Neural cell (in vitro differentiated cells): Measurements from ENCODE around the gene COA6. TPM values are rescaled to one million over a fixed set of nuclear protein-coding genes. Genes with fewer than 3 reads are reported as not detected.

ENCODE experiments used
- H2AFZ ChIP-seq: fragments of 200-600, 300-800 bp; sonication (generic), shearing (Covaris generic); 2 replicates; pipeline ENCODE4 v1.6.0; 2014; ENCODE audit warnings: low read depth, mild to moderate bottlenecking, antibody characterized with exemption, low read length, moderate library complexity
- H3F3A ChIP-seq: fragments of 200-600 bp; shearing (Covaris generic); 2 replicates; pipeline ENCODE4 v1.6.1; 2016; ENCODE audit warnings: mild to moderate bottlenecking, moderate library complexity, mixed read lengths, antibody characterized with exemption, low read length; ENCODE audit not compliant: insufficient read depth, poor library complexity, severe bottlenecking
- H3K27ac ChIP-seq: fragments of 200-600, 300-800 bp; sonication (generic), shearing (Covaris generic); 2 replicates; pipeline ENCODE4 v1.5.1; 2014; ENCODE audit warnings: mild to moderate bottlenecking, low read length, moderate library complexity
- H3K27me3 ChIP-seq: fragments of 300-800, 200-600 bp; sonication (generic), shearing (Covaris generic); 2 replicates; pipeline ENCODE4 v1.6.0; 2014; ENCODE audit warnings: mild to moderate bottlenecking, low read depth, low read length, moderate library complexity; ENCODE audit not compliant: insufficient read depth
- H3K36me3 ChIP-seq: fragments of 300-800, 200-600 bp; sonication (generic), shearing (Covaris generic); 2 replicates; pipeline ENCODE4 v1.5.1; 2014; ENCODE audit warnings: mild to moderate bottlenecking, antibody characterized with exemption, low read length, moderate library complexity; ENCODE audit not compliant: insufficient read depth
- H3K4me2 ChIP-seq: fragments of 300-800, 200-600 bp; sonication (generic), shearing (Covaris generic); 2 replicates; pipeline ENCODE4 v1.6.0; 2014; ENCODE audit warnings: mild to moderate bottlenecking, low read length
- H3K4me3 ChIP-seq: fragments of 300-800, 200-600 bp; sonication (generic), shearing (Covaris generic); 2 replicates; pipeline ENCODE4 v1.5.1; 2014; ENCODE audit warnings: mild to moderate bottlenecking, low read length, moderate library complexity
- H3K79me2 ChIP-seq: fragments of 200-600 bp; shearing (Covaris generic); replicated peaks from 2 replicates; pipeline ENCODE4 v1.6.0; 2014; ENCODE audit warnings: mild to moderate bottlenecking, low read length, moderate library complexity; ENCODE audit not compliant: insufficient read depth
- H3K9ac ChIP-seq: fragments of 300-800, 200-600 bp; sonication (generic), shearing (Covaris generic); 2 replicates; pipeline ENCODE4 v1.6.1; 2016; ENCODE audit warnings: mild to moderate bottlenecking, low read length, mixed read lengths
- H3K9me2 ChIP-seq: fragments of 200-600 bp; shearing (Covaris generic); 2 replicates; pipeline ENCODE4 v1.6.1; 2016; ENCODE audit warnings: mild to moderate bottlenecking, low read length, mixed read lengths; ENCODE audit not compliant: insufficient read depth
- H3K9me3 ChIP-seq: fragments of 200-600, 300-800 bp; sonication (generic), shearing (Covaris generic); 2 replicates; pipeline ENCODE4 v1.6.1; 2016; ENCODE audit warnings: mild to moderate bottlenecking, mixed run types, low read length, moderate library complexity, mixed read lengths
- H4K20me1 ChIP-seq: fragments of 200-600 bp; shearing (Covaris generic); 2 replicates; pipeline ENCODE4 v1.6.1; 2016; ENCODE audit warnings: mild to moderate bottlenecking, mixed run types; ENCODE audit not compliant: insufficient read depth
- EP300 ChIP-seq: fragments of 450-650 bp; conservative IDR thresholded peaks from 2 replicates; pipeline ENCODE4 v1.6.1; 2014; ENCODE audit warnings: antibody characterized with exemption, mild to moderate bottlenecking, moderate library complexity; ENCODE audit not compliant: poor library complexity, severe bottlenecking
- EZH2 ChIP-seq: fragments of 200-600, 300-800 bp; shearing (Covaris generic), sonication (generic); IDR thresholded peaks from 2 replicates; pipeline ENCODE4 v1.6.1; 2014; ENCODE audit warnings: antibody characterized with exemption, low read length, borderline replicate concordance, mild to moderate bottlenecking; ENCODE audit not compliant: insufficient read depth, poor library complexity, severe bottlenecking
- MXI1 ChIP-seq: fragments of 450-650 bp; conservative IDR thresholded peaks from 2 replicates; pipeline ENCODE4 v1.6.1; 2014; ENCODE audit warnings: antibody characterized with exemption, mild to moderate bottlenecking; ENCODE audit not compliant: poor library complexity, severe bottlenecking
- POLR2AphosphoS5 ChIP-seq: IDR thresholded peaks from 2 replicates; pipeline ENCODE4 v1.6.1; 2012
- RAD21 ChIP-seq: fragments of 450-650 bp; conservative IDR thresholded peaks from 2 replicates; pipeline ENCODE4 v1.6.1; 2014; ENCODE audit warnings: antibody characterized with exemption, mild to moderate bottlenecking, moderate library complexity
- REST ChIP-seq: IDR thresholded peaks from 2 replicates; pipeline ENCODE4 v1.6.1; 2012; ENCODE audit warnings: borderline replicate concordance
- SMC3 ChIP-seq: fragments of 450-650 bp; conservative IDR thresholded peaks from 2 replicates; pipeline ENCODE4 v1.6.1; 2014; ENCODE audit warnings: antibody characterized with exemption, mild to moderate bottlenecking, moderate library complexity; ENCODE audit not compliant: poor library complexity
- TAF1 ChIP-seq: IDR thresholded peaks from 2 replicates; pipeline ENCODE4 v1.6.1; 2012; ENCODE audit warnings: low read depth
- polyA plus RNA-seq: library from polyadenylated mRNA; depleted of rRNA; stranded (reverse); fragments of >200 nt; gene quantifications from 2 replicates; pipeline ENCODE4 v1.2.3, GENCODE V29; 2014
- TF ChIP-seq, protein P1 (sequence below): fragments of 450-650 bp; IDR thresholded peaks from 2 replicates; pipeline ENCODE4 v1.5.1; 2014; ENCODE audit warnings: antibody characterized with exemption, mild to moderate bottlenecking, moderate library complexity; ENCODE audit not compliant: poor library complexity, severe bottlenecking

Gene COA6
- polyA plus RNA-seq, 1 donor from 2014 or later, result 48.3 TPM

- Histone ChIP-seq H3K79me2 (no peaks in the 10 kb centered on the region), H3K27ac (peak overlapping the region; percentile 49), H3K9ac (no peak overlapping the region), H3F3A (no peaks in the 10 kb centered on the region), H2AFZ (no peak overlapping the region), H4K20me1 (no peaks in the 10 kb centered on the region), H3K36me3 (peaks cover 5% of the 10 kb centered on the region), H3K27me3 (no peaks in the 10 kb centered on the region), H3K9me2 (no peaks in the 10 kb centered on the region), H3K9me3 (no peaks in the 10 kb centered on the region), H3K4me3 (no peak overlapping the region), H3K4me2 (no peak overlapping the region)
- TF ChIP-seq EP300, result no peak
- no peak for TF ChIP-seq POLR2AphosphoS5
- no peak for TF ChIP-seq SMC3
- TF ChIP-seq EZH2, result no peak
- no peak for TF ChIP-seq MXI1
- no peak for TF ChIP-seq TAF1
- TF ChIP-seq REST, result no peak
- TF ChIP-seq RAD21, result no peak
- TF ChIP-seq, protein P1, sequence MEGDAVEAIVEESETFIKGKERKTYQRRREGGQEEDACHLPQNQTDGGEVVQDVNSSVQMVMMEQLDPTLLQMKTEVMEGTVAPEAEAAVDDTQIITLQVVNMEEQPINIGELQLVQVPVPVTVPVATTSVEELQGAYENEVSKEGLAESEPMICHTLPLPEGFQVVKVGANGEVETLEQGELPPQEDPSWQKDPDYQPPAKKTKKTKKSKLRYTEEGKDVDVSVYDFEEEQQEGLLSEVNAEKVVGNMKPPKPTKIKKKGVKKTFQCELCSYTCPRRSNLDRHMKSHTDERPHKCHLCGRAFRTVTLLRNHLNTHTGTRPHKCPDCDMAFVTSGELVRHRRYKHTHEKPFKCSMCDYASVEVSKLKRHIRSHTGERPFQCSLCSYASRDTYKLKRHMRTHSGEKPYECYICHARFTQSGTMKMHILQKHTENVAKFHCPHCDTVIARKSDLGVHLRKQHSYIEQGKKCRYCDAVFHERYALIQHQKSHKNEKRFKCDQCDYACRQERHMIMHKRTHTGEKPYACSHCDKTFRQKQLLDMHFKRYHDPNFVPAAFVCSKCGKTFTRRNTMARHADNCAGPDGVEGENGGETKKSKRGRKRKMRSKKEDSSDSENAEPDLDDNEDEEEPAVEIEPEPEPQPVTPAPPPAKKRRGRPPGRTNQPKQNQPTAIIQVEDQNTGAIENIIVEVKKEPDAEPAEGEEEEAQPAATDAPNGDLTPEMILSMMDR, result no peak
These were observed 8.7 kb downstream of the COA6 start for GRCh38 chr1:234381699-234382555.

DNA sequence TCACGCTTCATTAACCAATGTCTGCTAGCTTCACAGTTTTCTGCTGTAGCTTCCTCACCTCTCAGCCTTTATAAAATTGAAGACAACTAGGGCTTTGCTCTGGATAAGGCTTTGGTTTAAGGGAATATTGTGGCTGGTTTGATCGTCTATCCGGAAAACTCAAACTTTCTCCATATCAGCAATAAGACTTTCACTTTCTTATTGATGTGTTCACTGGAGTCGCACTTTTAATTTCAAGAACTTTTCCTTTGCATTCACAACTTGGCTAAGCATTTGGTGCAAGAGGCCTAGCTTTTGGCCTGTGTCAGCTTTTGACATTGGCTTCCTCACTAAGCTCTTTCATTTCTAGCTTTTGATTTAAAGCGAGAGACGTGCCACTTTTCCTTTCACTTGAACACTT is 12.9 kb downstream of the COA6 start:
- no peaks in the 10 kb centered on the region for H3K9me3 ChIP-seq
- H3F3A ChIP-seq, result no peaks in the 10 kb centered on the region
- H3K9me2 ChIP-seq, result no peaks in the 10 kb centered on the region
- no peak overlapping the region for H3K4me2 ChIP-seq
- H3K4me3 ChIP-seq, result no peak overlapping the region
- TF ChIP-seq SMC3 (no peak), EZH2 (no peak), TAF1 (no peak), MXI1 (no peak), POLR2AphosphoS5 (no peak), RAD21 (no peak), EP300 (no peak), REST (no peak)
- TF ChIP-seq, protein P1, result no peak
- H3K36me3 ChIP-seq, result peaks cover 8% of the 10 kb centered on the region
- H3K27me3 ChIP-seq, result no peaks in the 10 kb centered on the region
- H3K79me2 ChIP-seq, result no peaks in the 10 kb centered on the region
- H4K20me1 ChIP-seq, result no peaks in the 10 kb centered on the region
- H3K27ac ChIP-seq, result no peak overlapping the region
- H3K9ac ChIP-seq, result no peak overlapping the region
- H2AFZ ChIP-seq, result no peak overlapping the region
